Psoas muscle (tissue), 8 donors: ENCODE measurements around the gene ADIPOR1. TPM values are rescaled to one million over a fixed set of nuclear protein-coding genes. Genes with fewer than 3 reads are reported as not detected.

Experiments used
- ATAC-seq, 4 donors: fragments of 200-7000 bp; cut with Tn5 transposase; one replicate each; pipeline ENCODE4 v1.9.1; 2020; ENCODE audit warnings: moderate library complexity in 3 of 4, mild to moderate bottlenecking in 2 of 4
- DNase-seq, 2 donors: peaks; one replicate each; pipeline ENCODE4 v3.0.0-alpha.2; 2020
- H3K27ac ChIP-seq: fragments of 200-600 bp; one replicate; pipeline ENCODE4 v1.8.0; 2022
- H3K27me3 ChIP-seq, 3 donors: fragments of 200-600 bp in 1 of 3; one replicate each; pipeline versions ENCODE4 v1.6.1 to v1.8.0; 2013 to 2022; ENCODE audit warnings: low read length in 2 of 3, mild to moderate bottlenecking in 2 of 3, moderate library complexity in 1 of 3; ENCODE audit not compliant: insufficient read depth in 3 of 3
- H3K36me3 ChIP-seq, 2 donors: fragments of 200-600 bp in 1 of 2; one replicate each; pipeline versions ENCODE4 v1.6.1 to v1.8.0; 2013 to 2022; ENCODE audit warnings: low read depth in 1 of 2, mild to moderate bottlenecking in 1 of 2, moderate library complexity in 1 of 2; ENCODE audit not compliant: insufficient read depth in 1 of 2
- H3K4me1 ChIP-seq: fragments of 200-600 bp; one replicate; pipeline ENCODE4 v1.8.0; 2022
- H3K4me3 ChIP-seq: fragments of 200-600 bp; one replicate; pipeline ENCODE4 v1.8.0; 2022; ENCODE audit warnings: mild to moderate bottlenecking
- H3K9me3 ChIP-seq: fragments of 200-600 bp; one replicate; pipeline ENCODE4 v1.8.0; 2022
- CTCF ChIP-seq: fragments of 200-600 bp; IDR thresholded peaks from one replicate; pipeline ENCODE4 v1.8.0; 2022; ENCODE audit warnings: antibody characterized with exemption
- WGBS, 3 donors: extraction: QIAGEN DNeasy Blood & Tissue Kit; methylation state at CpG; one replicate each; pipeline versions ENCODE4 v1.1.6 to v1.1.7; 2013; 5-methylcytosine and 5-hydroxymethylcytosine counted together
- intact Hi-C, 2 donors: fragments of 100-400 bp; cut with DNase I; formaldehyde crosslinking; loops; one replicate each; pipeline versions ENCODE4 v1.11.0 to v1.14.2; 2022
- polyA plus RNA-seq, 3 donors: library from polyadenylated mRNA; stranded (reverse); fragments of 200-250 nt; gene quantifications; one replicate each; pipeline ENCODE4 v1.2.3, GENCODE V29; 2013
- total RNA-seq, 4 donors: library from RNA; stranded (reverse); fragmentation: NEBNext Ultra II Directional in 2 of 4; extraction: Animal tissue kit (Norgen Biotek cat#: 25700) in 2 of 4; gene quantifications; one replicate each; pipeline versions ENCODE4 v1.2.1 to v1.2.4, GENCODE V29; 2021 to 2023
- donor health status: healthy with polysubstance abuse.
- donor health status: DM: no; HTN: no; CAD: no; lungs with moderate emphysema.
- donor health status: Bipolar disorder and iron deficiency.
- donor health status: healthy.
- donor health status: DM: yes; HTN: yes; CAD: no.
- donor health status: DM: no; HTN: no; CAD: no.
- donor health status: DM: no; HTN: no; CAD: no.
- donor health status: DM: yes; HTN: yes; CAD: no.

Gene ADIPOR1
- total and polyA plus RNA-seq, 7 donors = 64.4 to 127 (median 76.6) TPM

GRCh38 chr1:202892501-202892900 lies 65.6 kb downstream of the ADIPOR1 start:
- no peaks in the 10 kb centered on the region for H3K9me3 ChIP-seq
- peaks cover 11% of the 10 kb centered on the region for H3K4me1 ChIP-seq
- no peak overlapping the region for H3K27ac ChIP-seq
- 85 to 89% (median 85%) methylated on average over 7 of the region's 7 CpGs for WGBS, 3 donors
- TF ChIP-seq CTCF = no peak
- H3K27me3 ChIP-seq = no peaks in the 10 kb centered on the region
- H3K36me3 ChIP-seq = peaks cover 23 to 68% of the 10 kb centered on the region in 2 donors
- DNase-seq (no peak), ATAC-seq (no peak)
- H3K4me3 ChIP-seq = no peak overlapping the region
- intact Hi-C loops = loop anchor here in 1 of 2 donors (5.0 kb wide), 2 partner anchors 35 to 50 kb away; partner anchors contain the start of gene KLHL12

Other genes starting within 250 kb of the ADIPOR1 start
- gene SYT2, start 247.9 kb downstream of the ADIPOR1 start, total RNA-seq = under 1 TPM in 1 of 4 donors, not detected in 3; 0.02 TPM
- gene SYT2, start 247.9 kb downstream of the ADIPOR1 start, polyA plus RNA-seq = under 1 TPM in 1 of 3 donors, not detected in 2; 0.01 TPM
- 10 to 100 TPM; 10.7 to 13.9 (median 12.3) TPM for gene KDM5B, start 149.9 kb downstream of the ADIPOR1 start, total RNA-seq
- 1 to 10 TPM; 2.4 to 3.3 (median 3.2) TPM for gene KDM5B, start 149.9 kb downstream of the ADIPOR1 start, polyA plus RNA-seq
- 1 to 10 TPM in 1 of 4 donors, under 1 TPM in 3; 0.44 to 4.1 (median 0.66) TPM for gene PCAT6, start 147.4 kb downstream of the ADIPOR1 start, total RNA-seq
- under 1 TPM; 0.14 to 0.57 (median 0.28) TPM for gene PCAT6, start 147.4 kb downstream of the ADIPOR1 start, polyA plus RNA-seq
- gene RABIF, start 69.2 kb downstream of the ADIPOR1 start, total RNA-seq = 1 to 10 TPM; 3.6 to 7.0 (median 5.8) TPM
- 10 to 100 TPM in 1 of 3 donors, 1 to 10 TPM in 2; 7.0 to 12.1 (median 8.5) TPM for gene RABIF, start 69.2 kb downstream of the ADIPOR1 start, polyA plus RNA-seq
- gene KLHL12, start 31.1 kb downstream of the ADIPOR1 start, total RNA-seq = 10 to 100 TPM; 14.3 to 19.8 (median 16.1) TPM
- gene KLHL12, start 31.1 kb downstream of the ADIPOR1 start, polyA plus RNA-seq = 10 to 100 TPM in 2 of 3 donors, 1 to 10 TPM in 1; 7.4 to 27.4 (median 16.5) TPM
- gene CYB5R1, start 8.9 kb upstream of the ADIPOR1 start, total RNA-seq = 100 to 1,000 TPM; 395 to 772 (median 630) TPM
- gene CYB5R1, start 8.9 kb upstream of the ADIPOR1 start, polyA plus RNA-seq = 100 to 1,000 TPM; 255 to 500 (median 354) TPM
- 10 to 100 TPM; 17.1 to 25.6 (median 19.2) TPM for gene TMEM183A, start 49.1 kb upstream of the ADIPOR1 start, total RNA-seq
- 10 to 100 TPM; 19.0 to 33.9 (median 29.9) TPM for gene TMEM183A, start 49.1 kb upstream of the ADIPOR1 start, polyA plus RNA-seq
- 10 to 100 TPM; 29.1 to 99.8 (median 51.5) TPM for gene PPFIA4, start 68.2 kb upstream of the ADIPOR1 start, total RNA-seq
- 10 to 100 TPM in 2 of 3 donors, 1 to 10 TPM in 1; 8.3 to 28.3 (median 14.1) TPM for gene PPFIA4, start 68.2 kb upstream of the ADIPOR1 start, polyA plus RNA-seq
- gene MYOG, start 127.7 kb upstream of the ADIPOR1 start, total RNA-seq = 100 to 1,000 TPM in 3 of 4 donors, 10 to 100 TPM in 1; 42.9 to 451 (median 253) TPM
- gene MYOG, start 127.7 kb upstream of the ADIPOR1 start, polyA plus RNA-seq = 100 to 1,000 TPM in 1 of 3 donors, 10 to 100 TPM in 1, 1 to 10 TPM in 1; 9.7 to 160 (median 59.7) TPM
- 10 to 100 TPM in 1 of 4 donors, 1 to 10 TPM in 3; 1.2 to 10.4 (median 6.1) TPM for gene ADORA1, start 169.4 kb upstream of the ADIPOR1 start, total RNA-seq
- 1 to 10 TPM; 1.1 to 1.8 (median 1.3) TPM for gene ADORA1, start 169.4 kb upstream of the ADIPOR1 start, polyA plus RNA-seq
- gene MYBPH, start 217.5 kb upstream of the ADIPOR1 start, total RNA-seq = 100 to 1,000 TPM in 3 of 4 donors, 10 to 100 TPM in 1; 18.0 to 882 (median 334) TPM
- gene MYBPH, start 217.5 kb upstream of the ADIPOR1 start, polyA plus RNA-seq = 10 to 100 TPM; 20.6 to 39.1 (median 33.4) TPM
- 100 to 1,000 TPM in 1 of 4 donors, 10 to 100 TPM in 1, 1 to 10 TPM in 2; 1.7 to 156 (median 37.0) TPM for gene CHI3L1, start 228.4 kb upstream of the ADIPOR1 start, total RNA-seq
- gene CHI3L1, start 228.4 kb upstream of the ADIPOR1 start, polyA plus RNA-seq = 10 to 100 TPM in 1 of 3 donors, 1 to 10 TPM in 2; 8.4 to 11.1 (median 9.9) TPM